DOHH2 (cell line): Measurements from ENCODE around the gene OAT.

Experiments used
- CTCF ChIP-seq: fragments of 200-600 bp; sonication (generic); IDR thresholded peaks from one replicate; pipeline ENCODE4 v1.5.1; 2014; ENCODE audit warnings: antibody characterized with exemption, mild to moderate bottlenecking, low read depth, low read length; ENCODE audit not compliant: poor library complexity, severe bottlenecking
- EZH2phosphoT487 ChIP-seq: fragments of 200-600 bp; sonication (generic); IDR thresholded peaks from 2 replicates; pipeline ENCODE4 v1.6.1; 2017; ENCODE audit warnings: borderline replicate concordance, mild to moderate bottlenecking, antibody characterized with exemption, low read length, moderate library complexity, mixed read lengths

GRCh38 chr10:124370426-124370825 is 48.3 kb downstream of the OAT start:
- TF ChIP-seq CTCF, result no peak
- no peak for TF ChIP-seq EZH2phosphoT487
